H1 (cell line): Measurements from ENCODE around the gene CKM. TPM values are rescaled to one million over a fixed set of nuclear protein-coding genes. Genes with fewer than 3 reads are reported as not detected.

ENCODE experiments used
- CTBP2 ChIP-seq: IDR thresholded peaks from 2 replicates; pipeline ENCODE4 v1.7.0; 2011; ENCODE audit warnings: borderline replicate concordance, mild to moderate bottlenecking, moderate library complexity, mixed read lengths, low read length; ENCODE audit not compliant: insufficient read depth, insufficient read length
- HDAC2 ChIP-seq, 2 experiments: fragments of 300-600 bp in 1 of 2; sonication (generic) in 1 of 2; IDR thresholded peaks; 2 replicates each; pipeline ENCODE4 v1.6.1; 2011 to 2012; ENCODE audit warnings: low read depth in 2 of 2, low read length in 2 of 2, mild to moderate bottlenecking in 2 of 2, moderate library complexity in 2 of 2, borderline replicate concordance in 1 of 2, inconsistent platforms in 1 of 2
- POLR2A ChIP-seq, 2 experiments: IDR thresholded peaks; 1 replicate in 1 of 2; 2 replicates in 1 of 2; pipeline ENCODE4 v1.6.1; 2011; ENCODE audit warnings: low read depth in 2 of 2, low read length in 2 of 2, mild to moderate bottlenecking in 2 of 2; ENCODE audit errors: control extremely low read depth in 1 of 2
- POU5F1 ChIP-seq: IDR thresholded peaks from 2 replicates; pipeline ENCODE4 v1.6.1; 2011; ENCODE audit warnings: low read depth, mild to moderate bottlenecking, low read length, moderate library complexity
- polyA plus RNA-seq, 7 experiments: library from polyadenylated mRNA; depleted of rRNA in 3 of 7; stranded (reverse) in 5 of 7; unstranded in 2 of 7; fragments of >200 nt in 5 of 7; fragments of 200-250 nt in 2 of 7; gene quantifications; 1 replicate in 5 of 7; 2 replicates in 1 of 7; 4 replicates in 1 of 7; pipeline versions ENCODE4 v1.2.1 to v1.2.3, GENCODE V29; 2011 to 2013; ENCODE audit warnings: missing spikeins in 2 of 7, mixed read lengths in 2 of 7
- total RNA-seq: library from RNA; stranded (reverse); fragmentation: NEBNext Ultra II Directional; extraction: Animal tissue kit (Norgen Biotek cat#: 25700); gene quantifications from 2 replicates; pipeline ENCODE4 v1.2.1, GENCODE V29; 2021

The CKM gene
- total and polyA plus RNA-seq, 2 of the 8 experiments (the other 6 are each of a cell fraction or from before 2014, with no cell fraction given) = 0.08 TPM; not detected in 1

DNA sequence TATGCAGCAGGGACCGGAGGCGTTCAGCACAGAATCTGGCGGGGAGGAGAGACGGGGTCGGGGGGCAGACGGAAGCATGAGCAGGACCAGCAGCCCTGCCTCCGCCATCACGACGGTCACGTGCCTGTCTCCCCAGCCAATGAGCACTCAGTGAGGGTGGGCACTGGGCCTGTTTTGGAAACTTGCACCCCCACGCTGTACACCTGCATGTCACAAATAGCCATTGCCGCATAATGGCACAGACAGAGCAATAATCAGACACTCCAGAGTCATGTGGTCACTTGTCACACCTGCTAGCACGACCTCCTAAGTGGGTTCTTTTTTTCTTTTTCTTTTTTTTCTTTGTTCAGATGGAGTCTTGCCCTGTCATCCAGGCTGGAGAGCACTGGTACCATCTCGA is 38.9 kb upstream of the CKM start (continued):
- TF ChIP-seq HDAC2 (IDR thresholded peaks at IDR 0.05; ENCODE audit: borderline replicate concordance in 1 of 2, low read depth in 2 of 2, low read length in 2 of 2) (no peak), POLR2A (IDR thresholded peaks at IDR 0.05; ENCODE audit: control extremely low read depth in 1 of 2, low read depth in 2 of 2, low read length in 2 of 2) (no peak), CTBP2 (no peak), POU5F1 (no peak)
